OCI-LY1 (cell line): ENCODE measurements around the gene SEMA4A.

Experiments
- CTCF ChIP-seq: fragments of 200-600 bp; sonication (generic), shearing (Covaris generic); IDR thresholded peaks from 2 replicates; pipeline ENCODE4 v1.5.1; 2017; ENCODE audit warnings: mild to moderate bottlenecking, antibody characterized with exemption, low read length, moderate library complexity, mixed read lengths
- EZH2 ChIP-seq: fragments of 200-600 bp; sonication (generic), shearing (Covaris generic); IDR thresholded peaks from 2 replicates; pipeline ENCODE4 v1.8.0; 2017; ENCODE audit warnings: borderline replicate concordance, mixed run types, mild to moderate bottlenecking, antibody characterized with exemption, low read length, moderate library complexity, mixed read lengths

- TF ChIP-seq CTCF = no peak
- no peak for TF ChIP-seq EZH2
Observed at GRCh38 chr1:156115514-156116374, 37.6 kb upstream of the SEMA4A start.
